ENCODE measurements around the gene PKP2.
"Not testable (repeated sequence)": the region's sequence is repeated elsewhere in the genome, so short reads cannot be mapped to it uniquely, and the experiment has no call there.

- not testable (repeated sequence) for TF ChIP-seq EP300, CTCF (IDR thresholded peaks at IDR 0.05)
Observed at GRCh38 chr12:32879066-32879465, 17.5 kb downstream of the PKP2 start.
